Stimulated activated CD8-positive, alpha-beta memory T cell treated with anti-CD3 and anti-CD28 coated beads, Interleukin-15, amount 100 ng/mL, for 48 hours (primary cell): ENCODE data around the gene RNF157.
A peak's percentile ranks its signal among the peaks of the same experiment; 100 is the strongest.

ENCODE experiments used
- DNase-seq, 2 donors: peaks; one replicate each; pipeline ENCODE4 v3.0.0-alpha.2; 2020; ENCODE audit warnings: low read depth in 2 of 2

RNF157 gene

GRCh38 chr17:76157759-76158158 is 82.5 kb downstream of the RNF157 start:
- no peak for DNase-seq

GRCh38 chr17:76156662-76156991 is 83.7 kb downstream of the RNF157 start:
- DNase-seq = no peak

GRCh38 chr17:76155988-76156661 is 84.2 kb downstream of the RNF157 start:
- no peak for DNase-seq

GRCh38 chr17:76154936-76155845 is 85.1 kb downstream of the RNF157 start:
- DNase-seq = no peak

- no peak for DNase-seq
Measured at GRCh38 chr17:76154292-76154691, 86.0 kb downstream of the RNF157 start.

- DNase-seq = no peak
Measured at GRCh38 chr17:76153640-76154039, 86.7 kb downstream of the RNF157 start.

- no peak for DNase-seq
Measured at GRCh38 chr17:76153202-76153601, 87.1 kb downstream of the RNF157 start.

GRCh38 chr17:76152591-76152990 is 87.7 kb downstream of the RNF157 start:
- DNase-seq = no peak

- DNase-seq = no peak
Measured at GRCh38 chr17:76151896-76152454, 88.3 kb downstream of the RNF157 start.

- no peak for DNase-seq
Measured at GRCh38 chr17:76150712-76151622, 89.3 kb downstream of the RNF157 start.

- DNase-seq = no peak
Measured at GRCh38 chr17:76149214-76149613, 91.1 kb downstream of the RNF157 start.

GRCh38 chr17:76148015-76148326 is 92.3 kb downstream of the RNF157 start:
- DNase-seq = no peak

- no peak for DNase-seq
Measured at GRCh38 chr17:76147211-76148014, 92.9 kb downstream of the RNF157 start.

- no peak for DNase-seq
Measured at GRCh38 chr17:76146053-76146851, 94.0 kb downstream of the RNF157 start.

- no peak for DNase-seq
Measured at GRCh38 chr17:76145231-76146052, 94.9 kb downstream of the RNF157 start.

GRCh38 chr17:76142585-76143041 is 97.7 kb downstream of the RNF157 start:
- DNase-seq = no peak

GRCh38 chr17:76142039-76142584 is 98.2 kb downstream of the RNF157 start:
- no peak for DNase-seq

GRCh38 chr17:76141212-76142038 is 98.9 kb downstream of the RNF157 start, which contains the start of gene FOXJ1:
Gene FOXJ1, minus strand, starts transcription at chr17:76141245. Its CDS starts 850 bp downstream, at chr17:76140395.
- DNase-seq = peak; percentile 86 to 88
